B cell (primary cell): ENCODE data around the gene ITSN1. TPM values are rescaled to one million over a fixed set of nuclear protein-coding genes. Genes with fewer than 3 reads are reported as not detected.

Source experiments
- ATAC-seq: fragments of 200-7000 bp; cut with Tn5 transposase; one replicate; pipeline ENCODE4 v1.10.0; 2021; ENCODE audit warnings: low read depth, mild to moderate bottlenecking, moderate number of reproducible peaks, moderate library complexity
- CTCF ChIA-PET: fragments of 350-600 bp; sonication (Branson Sonifier 250); formaldehyde crosslinking; loops from one replicate; lab custom pipeline; 2021; ENCODE audit warnings: antibody characterized with exemption, inconsistent platforms; lab: Charles Lee
- POLR2A ChIA-PET: fragments of 350-600 bp; sonication (Branson Sonifier 250); formaldehyde crosslinking; loops from one replicate; lab custom pipeline; 2021; ENCODE audit warnings: antibody characterized with exemption; lab: Charles Lee
- DNase-seq: peaks from one replicate; pipeline ENCODE4 v3.0.0; 2013
- H2AFZ ChIP-seq: 2 replicates; pipeline ENCODE4 v1.6.1; 2012; ENCODE audit warnings: mild to moderate bottlenecking, low read depth, low read length; ENCODE audit not compliant: insufficient read depth, poor library complexity, severe bottlenecking
- H3K27ac ChIP-seq, 2 donors: 1 replicate in 1 of 2; 2 replicates in 1 of 2; pipeline ENCODE4 v1.5.1; 2012 to 2013; ENCODE audit warnings: low read length in 2 of 2, mild to moderate bottlenecking in 2 of 2, moderate library complexity in 1 of 2
- H3K27me3 ChIP-seq, 4 experiments: fragments of 200-600 bp in 1 of 4; sonication (generic) in 1 of 4; replicated peaks in 1 of 4; 1 replicate in 2 of 4; 2 replicates in 2 of 4; pipeline versions ENCODE4 v1.6.1 to v1.7.0; 2013 to 2016; ENCODE audit warnings: low read length in 3 of 4, mild to moderate bottlenecking in 2 of 4, mixed read lengths in 1 of 4, moderate library complexity in 1 of 4; ENCODE audit not compliant: insufficient read depth in 4 of 4, control insufficient read depth in 3 of 4; ENCODE audit errors: control extremely low read depth in 1 of 4
- H3K36me3 ChIP-seq, 2 experiments: replicated peaks in 1 of 2; 1 replicate in 1 of 2; 2 replicates in 1 of 2; pipeline versions ENCODE4 v1.6.1 to v1.7.1; 2013; ENCODE audit warnings: low read length in 1 of 2; ENCODE audit not compliant: insufficient read depth in 2 of 2, control insufficient read depth in 1 of 2; ENCODE audit errors: control extremely low read depth in 1 of 2, extremely low read depth in 1 of 2
- H3K4me1 ChIP-seq, 2 donors: fragments of 200-600 bp in 1 of 2; sonication (generic) in 1 of 2; 1 replicate in 1 of 2; 2 replicates in 1 of 2; pipeline versions ENCODE4 v1.5.1 to v1.6.1; 2013 to 2017; ENCODE audit warnings: low read length in 2 of 2; ENCODE audit not compliant: control insufficient read depth in 2 of 2, insufficient read depth in 2 of 2
- H3K4me2 ChIP-seq: replicated peaks from 2 replicates; pipeline ENCODE3; 2012; ENCODE audit warnings: mild to moderate bottlenecking, low read depth, low read length; ENCODE audit not compliant: poor library complexity, severe bottlenecking
- H3K4me3 ChIP-seq, 5 experiments: fragments of 200-600 bp in 1 of 5; sonication (generic) in 1 of 5; 1 replicate in 3 of 5; 2 replicates in 2 of 5; pipeline versions ENCODE4 v1.5.1 to v1.7.0; 2011 to 2016; ENCODE audit warnings: low read length in 4 of 5, mild to moderate bottlenecking in 4 of 5, low read depth in 2 of 5, control low read depth in 1 of 5, moderate library complexity in 1 of 5; ENCODE audit not compliant: insufficient read depth in 1 of 5; ENCODE audit errors: control extremely low read depth in 1 of 5, extremely low read depth in 1 of 5
- H3K79me2 ChIP-seq: fragments of 200-600 bp; sonication (generic); one replicate; pipeline ENCODE4 v1.6.0; 2016; ENCODE audit warnings: low read length; ENCODE audit not compliant: control insufficient read depth, insufficient read depth
- H3K9ac ChIP-seq: fragments of 200-600 bp; sonication (generic); 2 replicates; pipeline ENCODE4 v1.6.1; 2017; ENCODE audit warnings: mild to moderate bottlenecking, low read length, moderate library complexity
- H3K9me3 ChIP-seq, 3 donors: one replicate each; pipeline versions ENCODE4 v1.6.1 to v1.7.1; 2013; ENCODE audit warnings: low read length in 2 of 3; ENCODE audit not compliant: control insufficient read depth in 2 of 3, insufficient read depth in 1 of 3; ENCODE audit errors: control extremely low read depth in 1 of 3
- H4K20me1 ChIP-seq: 2 replicates; pipeline ENCODE4 v1.6.0; 2012; ENCODE audit warnings: mild to moderate bottlenecking, low read length; ENCODE audit not compliant: insufficient read depth, control insufficient read depth, poor library complexity, severe bottlenecking
- H3K27ac Mint-ChIP-seq: one replicate; pipeline ENCODE4 v1.8.0; 2021; ENCODE audit warnings: mixed read lengths
- H3K27me3 Mint-ChIP-seq: one replicate; pipeline ENCODE4 v1.8.0; 2021; ENCODE audit warnings: mixed read lengths
- H3K4me1 Mint-ChIP-seq: one replicate; pipeline ENCODE4 v1.8.0; 2021; ENCODE audit warnings: mixed read lengths
- H3K4me3 Mint-ChIP-seq: one replicate; pipeline ENCODE4 v1.8.0; 2021; ENCODE audit warnings: mixed read lengths
- H3K9me3 Mint-ChIP-seq: one replicate; pipeline ENCODE4 v1.8.0; 2022; ENCODE audit warnings: mixed read lengths; ENCODE audit not compliant: insufficient read depth
- EZH2 ChIP-seq: IDR thresholded peaks from 2 replicates; pipeline ENCODE4 v1.6.1; 2012; ENCODE audit warnings: borderline replicate concordance, low read depth, mild to moderate bottlenecking, moderate library complexity, low read length; ENCODE audit not compliant: insufficient read depth, poor library complexity, severe bottlenecking
- WGBS: methylation state at CpG from one replicate; pipeline ENCODE4 v1.1.5; 2013; ENCODE audit warnings: missing lambda C conversion rate; ENCODE audit not compliant: insufficient coverage; 5-methylcytosine and 5-hydroxymethylcytosine counted together
- intact Hi-C: fragments of 100-400 bp; cut with micrococcal nuclease; formaldehyde crosslinking; loops from one replicate; pipeline ENCODE4 v1.10.0; 2022
- polyA plus RNA-seq: library from polyadenylated mRNA; depleted of rRNA; stranded (reverse); fragments of >200 nt; gene quantifications from 2 replicates; pipeline ENCODE4 v1.2.3, GENCODE V29; 2012
- total RNA-seq, 2 donors: library from RNA; stranded (reverse); fragments of 120-200 nt in 1 of 2; gene quantifications; 1 replicate in 1 of 2; 2 replicates in 1 of 2; pipeline versions ENCODE4 v1.2.3 to v1.2.4, GENCODE V29; 2013 to 2022
- TF ChIP-seq, protein P1 (sequence below): fragments of 200-600 bp; IDR thresholded peaks from one replicate; pipeline ENCODE4 v1.8.0; 2022; ENCODE audit warnings: antibody characterized with exemption, mild to moderate bottlenecking

Gene ITSN1
- total and polyA plus RNA-seq, 2 donors (not counting 1 experiment from before 2014, with no cell fraction given), result 0.31 to 2.4 TPM

DNA sequence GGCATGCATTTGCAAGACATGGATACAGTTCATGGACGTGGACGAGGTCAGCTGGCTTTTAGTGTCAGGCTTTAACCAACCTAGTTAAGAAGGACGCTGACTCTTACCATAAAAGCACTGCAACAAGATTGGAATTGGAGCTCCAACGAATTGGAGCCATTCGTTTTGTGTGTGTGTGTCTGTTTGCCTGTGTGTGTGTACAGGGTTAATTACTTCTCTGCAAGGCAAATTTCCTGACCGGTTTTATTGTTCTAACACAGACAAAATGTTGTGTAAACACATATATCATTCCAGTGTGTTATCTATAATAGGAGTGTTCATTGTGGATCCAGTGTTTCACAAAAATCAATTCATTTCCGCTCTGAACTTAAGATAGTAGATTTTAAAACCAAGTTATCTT lies 7.9 kb downstream of the ITSN1 start:
- CTCF ChIA-PET, result no interaction called here
- H3K27me3 ChIP-seq, result peaks cover 0 to 5% (median 2%) of the 10 kb centered on the region in 4 experiments
- Mint-ChIP-seq H3K4me3 (no peak overlapping the region), H3K27me3 (peaks cover 16% of the 10 kb centered on the region), H3K9me3 (no peaks in the 10 kb centered on the region), H3K27ac (no peak overlapping the region), H3K4me1 (no peaks in the 10 kb centered on the region)
- POLR2A ChIA-PET, result no interaction called here
- no peak overlapping the region for H3K27ac ChIP-seq
- ATAC-seq, result no peak
- H3K9me3 ChIP-seq, result no peaks in the 10 kb centered on the region
- H3K79me2 ChIP-seq, result no peaks in the 10 kb centered on the region
- DNase-seq, result no peak
- H3K4me2 ChIP-seq, result no peak overlapping the region
- WGBS, result 89% methylated on average over 5 of the region's 7 CpGs
- TF ChIP-seq, protein P1, sequence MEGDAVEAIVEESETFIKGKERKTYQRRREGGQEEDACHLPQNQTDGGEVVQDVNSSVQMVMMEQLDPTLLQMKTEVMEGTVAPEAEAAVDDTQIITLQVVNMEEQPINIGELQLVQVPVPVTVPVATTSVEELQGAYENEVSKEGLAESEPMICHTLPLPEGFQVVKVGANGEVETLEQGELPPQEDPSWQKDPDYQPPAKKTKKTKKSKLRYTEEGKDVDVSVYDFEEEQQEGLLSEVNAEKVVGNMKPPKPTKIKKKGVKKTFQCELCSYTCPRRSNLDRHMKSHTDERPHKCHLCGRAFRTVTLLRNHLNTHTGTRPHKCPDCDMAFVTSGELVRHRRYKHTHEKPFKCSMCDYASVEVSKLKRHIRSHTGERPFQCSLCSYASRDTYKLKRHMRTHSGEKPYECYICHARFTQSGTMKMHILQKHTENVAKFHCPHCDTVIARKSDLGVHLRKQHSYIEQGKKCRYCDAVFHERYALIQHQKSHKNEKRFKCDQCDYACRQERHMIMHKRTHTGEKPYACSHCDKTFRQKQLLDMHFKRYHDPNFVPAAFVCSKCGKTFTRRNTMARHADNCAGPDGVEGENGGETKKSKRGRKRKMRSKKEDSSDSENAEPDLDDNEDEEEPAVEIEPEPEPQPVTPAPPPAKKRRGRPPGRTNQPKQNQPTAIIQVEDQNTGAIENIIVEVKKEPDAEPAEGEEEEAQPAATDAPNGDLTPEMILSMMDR, result no peak
- no peak for TF ChIP-seq EZH2
- intact Hi-C loops, result no loop called here
- H2AFZ ChIP-seq, result no peak overlapping the region
- no peaks in the 10 kb centered on the region for H4K20me1 ChIP-seq
- H3K4me3 ChIP-seq, result no peak overlapping the region
- no peaks in the 10 kb centered on the region for H3K36me3 ChIP-seq
- no peaks in the 10 kb centered on the region for H3K4me1 ChIP-seq
- no peak overlapping the region for H3K9ac ChIP-seq

GRCh38 chr21:33650929-33651509 lies 8.7 kb downstream of the ITSN1 start:
- TF ChIP-seq, protein P1, result no peak
- TF ChIP-seq EZH2, result no peak
- ATAC-seq, result no peak
- no peaks in the 10 kb centered on the region for H4K20me1 ChIP-seq
- H3K27me3 Mint-ChIP-seq, result peaks cover 13% of the 10 kb centered on the region
- CTCF ChIA-PET, result no interaction called here
- no peak overlapping the region for H3K27ac Mint-ChIP-seq
- H3K27me3 ChIP-seq, result no peaks in the 10 kb centered on the region
- H3K4me1 Mint-ChIP-seq, result no peaks in the 10 kb centered on the region
- no peaks in the 10 kb centered on the region for H3K79me2 ChIP-seq
- intact Hi-C loops, result no loop called here
- POLR2A ChIA-PET, result no interaction called here
- H3K4me3 Mint-ChIP-seq, result no peak overlapping the region
- no peak overlapping the region for H3K4me2 ChIP-seq
- H3K9ac ChIP-seq, result no peak overlapping the region
- WGBS, result 97% methylated on average over 7 of the region's 7 CpGs
- DNase-seq, result no peak
- no peaks in the 10 kb centered on the region for H3K4me1 ChIP-seq
- no peaks in the 10 kb centered on the region for H3K36me3 ChIP-seq
- H2AFZ ChIP-seq, result no peak overlapping the region
- H3K27ac ChIP-seq, result no peak overlapping the region
- H3K9me3 ChIP-seq, result no peaks in the 10 kb centered on the region
- H3K4me3 ChIP-seq, result no peak overlapping the region
- no peaks in the 10 kb centered on the region for H3K9me3 Mint-ChIP-seq
